ENCODE results near the gene HILPDA.
"Not testable (repeated sequence)": the region's sequence is repeated elsewhere in the genome, so short reads cannot be mapped to it uniquely, and the experiment has no call there.

The HILPDA gene

GRCh38 chr7:128462460-128462859, 6.8 kb downstream of the HILPDA start:
- DNase-seq (ENCODE audit: low read depth) = no peak
- no peak for TF ChIP-seq CTCF (IDR thresholded peaks at IDR 0.05; ENCODE audit: low read depth, low read length, missing control alignments)
- H3K4me3 ChIP-seq (ENCODE audit: low read depth, low read length) = no peak overlapping the region

DNA sequence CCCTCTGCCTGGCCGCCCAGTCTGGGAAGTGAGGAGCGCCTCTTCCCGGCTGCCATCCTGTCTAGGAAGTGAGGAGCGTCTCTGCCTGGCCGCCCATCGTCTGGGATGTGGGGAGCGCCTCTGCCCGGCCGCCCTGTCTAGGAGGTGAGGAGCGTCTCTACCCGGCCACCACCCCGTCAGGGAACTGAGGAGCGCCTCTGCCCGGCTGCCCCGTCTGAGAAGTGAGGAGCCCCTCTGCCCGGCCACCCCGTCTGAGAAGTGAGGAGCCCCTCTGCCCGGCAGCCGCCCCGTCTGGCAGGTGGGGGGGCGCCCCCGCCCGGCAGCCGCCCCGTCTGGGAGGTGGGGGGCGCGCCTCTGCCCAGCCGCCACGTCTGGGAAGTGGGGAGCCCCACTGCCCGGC, 7.7 kb downstream of the HILPDA start:
- not testable (repeated sequence) for H3K4me3 ChIP-seq (ENCODE audit: low read depth, low read length); DNase-seq (ENCODE audit: low read depth)

DNA sequence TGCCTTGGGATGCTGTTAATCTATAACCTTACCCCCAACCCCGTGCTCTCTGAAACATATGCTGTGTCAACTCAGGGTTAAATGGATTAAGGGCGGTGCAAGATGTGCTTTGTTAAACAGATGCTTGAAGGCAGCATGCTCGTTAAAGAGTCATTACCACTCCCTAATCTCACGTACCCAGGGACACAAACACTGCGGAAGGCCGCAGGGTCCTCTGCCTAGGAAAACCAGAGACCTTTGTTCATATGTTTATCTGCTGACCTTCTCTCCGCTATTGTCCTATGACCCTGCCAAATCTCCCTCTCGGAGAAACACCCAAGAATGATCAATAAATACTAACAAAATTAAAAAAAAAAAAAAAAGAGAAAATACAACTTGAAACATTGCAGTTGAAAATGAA, 8.3 kb downstream of the HILPDA start:
- DNase-seq (ENCODE audit: low read depth); H3K4me3 ChIP-seq (ENCODE audit: low read depth, low read length): not testable (repeated sequence)

GRCh38 chr7:128466871-128467270, 11.2 kb downstream of the HILPDA start:
- H3K4me3 ChIP-seq (ENCODE audit: low read depth, low read length); DNase-seq (ENCODE audit: low read depth): not testable (repeated sequence)

DNA sequence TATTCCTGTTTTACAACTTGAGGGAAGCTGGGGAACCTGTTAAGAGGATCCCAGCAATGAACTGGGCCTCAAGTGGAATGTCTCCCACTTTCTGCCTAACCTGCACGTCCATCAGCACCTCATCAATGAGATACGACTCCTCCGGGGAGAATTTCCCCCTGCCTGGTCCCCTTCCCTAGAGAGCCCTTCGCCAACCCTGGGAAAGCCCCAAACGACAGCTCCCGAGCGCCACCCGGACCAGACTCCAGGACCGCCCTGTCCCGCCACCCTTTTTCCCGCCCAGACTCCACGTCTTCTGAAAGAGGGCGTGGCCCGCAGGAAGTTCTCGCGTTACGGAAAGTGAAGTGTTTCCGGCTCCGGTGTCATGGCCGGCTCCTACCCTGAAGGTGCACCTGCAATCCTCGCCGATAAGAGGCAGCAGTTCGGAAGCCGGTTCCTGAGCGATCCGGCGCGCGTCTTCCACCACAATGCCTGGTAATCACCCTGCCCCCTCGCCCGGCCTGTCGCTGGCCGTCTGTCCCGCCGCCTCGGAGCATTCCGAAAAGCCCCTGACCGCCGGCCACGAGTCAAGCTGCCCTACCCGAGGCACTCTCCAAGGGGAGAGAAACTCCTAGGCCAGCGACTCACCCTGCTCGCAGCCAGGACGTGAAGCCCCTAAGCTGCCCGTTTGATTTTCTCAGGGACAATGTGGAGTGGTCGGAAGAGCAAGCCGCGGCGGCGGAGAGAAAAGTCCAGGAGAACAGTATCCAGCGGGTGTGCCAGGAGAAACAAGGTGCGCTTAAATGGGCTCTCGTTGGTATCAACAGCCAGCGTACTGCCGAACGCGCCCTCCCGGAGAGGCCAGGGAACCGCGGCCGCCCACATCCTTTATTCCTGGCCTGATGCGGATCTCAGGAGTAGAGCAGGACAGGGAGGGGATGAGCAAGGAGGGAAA, 21.0 kb downstream of the HILPDA start, which contains the start of gene METTL2B:
Gene METTL2B, plus strand, starts transcription at position 347 of the 934 bp plus-strand sequence. Its CDS starts 18 bp downstream, at position 365.
- peak; percentile 79 for DNase-seq (ENCODE audit: low read depth)
- peak; percentile 52 for TF ChIP-seq CTCF (IDR thresholded peaks at IDR 0.05; ENCODE audit: low read depth, low read length, missing control alignments)
- H3K4me3 ChIP-seq (ENCODE audit: low read depth, low read length) = peak within 1 kb of the TSS; percentile 63

DNA sequence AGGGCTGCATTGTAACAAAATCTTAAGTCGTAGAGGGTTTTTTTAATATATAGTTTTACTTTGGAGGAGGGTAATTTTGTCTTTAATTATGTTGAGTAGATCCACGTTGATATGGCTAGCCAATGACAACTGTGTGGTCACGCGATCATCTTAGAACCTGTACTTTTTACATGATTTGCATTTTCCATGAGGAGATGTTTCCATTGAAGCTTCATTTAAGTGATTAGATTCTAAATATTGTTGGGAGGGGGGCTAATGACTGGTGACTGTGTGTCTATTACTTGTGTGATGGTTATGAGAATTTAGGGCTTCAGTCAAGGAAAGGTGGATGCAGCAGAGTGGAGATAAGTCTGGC, 21.6 kb downstream of the HILPDA start:
- not testable (repeated sequence) for DNase-seq (ENCODE audit: low read depth)
- H3K4me3 ChIP-seq (ENCODE audit: low read depth, low read length) = peak overlapping the region; percentile 63

- H3K4me3 ChIP-seq (ENCODE audit: low read depth, low read length); DNase-seq (ENCODE audit: low read depth): not testable (repeated sequence)
Measured at GRCh38 chr7:128479082-128479481, 23.4 kb downstream of the HILPDA start.

GRCh38 chr7:128488134-128488533, 32.5 kb downstream of the HILPDA start:
- DNase-seq (ENCODE audit: low read depth); H3K4me3 ChIP-seq (ENCODE audit: low read depth, low read length): not testable (repeated sequence)

DNA sequence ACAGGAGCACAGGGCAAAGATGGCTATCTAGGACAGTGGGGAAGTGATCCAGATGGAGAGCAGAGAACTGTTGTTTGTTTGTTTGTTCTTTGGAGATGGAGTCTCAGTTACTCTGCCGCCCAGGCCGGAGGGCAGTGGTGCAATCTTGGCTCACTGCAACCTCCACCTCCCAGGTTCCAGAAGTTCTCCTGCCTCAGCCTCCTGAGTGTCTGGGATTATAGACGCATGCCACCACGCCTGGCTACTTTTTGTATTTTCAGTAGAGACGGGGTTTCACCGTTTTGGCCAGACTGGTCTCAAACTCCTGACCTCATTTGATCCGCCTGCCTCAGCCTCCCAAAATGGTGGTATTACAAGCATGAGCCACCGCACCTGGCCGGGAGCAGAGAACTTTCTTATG, 41.7 kb downstream of the HILPDA start:
- no peak overlapping the region for H3K4me3 ChIP-seq (ENCODE audit: low read depth, low read length)
- no peak for DNase-seq (ENCODE audit: low read depth)
- TF ChIP-seq CTCF (IDR thresholded peaks at IDR 0.05; ENCODE audit: low read depth, low read length, missing control alignments) = no peak

GRCh38 chr7:128505416-128505815, 49.7 kb downstream of the HILPDA start:
- not testable (repeated sequence) for DNase-seq (ENCODE audit: low read depth); H3K4me3 ChIP-seq (ENCODE audit: low read depth, low read length)

GRCh38 chr7:128506819-128507218, 51.1 kb downstream of the HILPDA start:
- not testable (repeated sequence) for H3K4me3 ChIP-seq (ENCODE audit: low read depth, low read length); DNase-seq (ENCODE audit: low read depth)

DNA sequence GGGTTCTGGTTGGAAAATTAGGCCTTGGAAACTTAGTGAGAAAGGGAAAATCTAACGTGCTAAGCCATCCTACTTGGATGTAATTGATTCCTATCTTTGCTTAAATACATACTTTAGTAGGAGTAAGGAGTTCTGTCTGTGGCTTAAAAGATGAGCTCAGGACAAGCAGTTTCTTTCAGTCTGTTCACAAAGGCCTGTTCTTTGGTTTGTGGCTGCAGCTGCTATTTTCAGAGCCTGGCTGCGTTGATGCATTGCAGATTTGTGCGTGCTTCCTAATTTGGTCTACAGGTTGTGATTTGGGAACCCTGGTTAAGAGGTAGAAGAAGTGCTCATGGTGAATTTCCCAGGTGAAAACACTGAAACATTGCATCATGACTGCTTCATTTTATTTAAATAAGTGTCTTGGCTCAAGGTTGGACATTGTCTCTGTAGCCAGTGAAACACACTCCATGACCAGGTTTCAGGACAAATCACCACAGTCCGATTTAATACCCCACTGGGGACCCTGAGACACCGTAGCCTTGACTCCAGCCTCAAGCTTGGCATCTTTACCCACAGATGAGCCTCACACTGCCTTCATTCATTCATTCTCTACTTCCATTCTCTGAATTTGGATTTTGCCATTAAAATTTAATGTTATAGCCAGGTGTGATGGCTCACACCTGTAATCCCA, 51.8 kb downstream of the HILPDA start:
- not testable (repeated sequence) for H3K4me3 ChIP-seq (ENCODE audit: low read depth, low read length); DNase-seq (ENCODE audit: low read depth)
